Cerebellar cortex (tissue), 1 donor: ENCODE results near the gene CENPK.
"Not testable (repeated sequence)": the region's sequence is repeated elsewhere in the genome, so short reads cannot be mapped to it uniquely, and the experiment has no call there.

ENCODE experiments used
- DNase-seq: peaks from one replicate; pipeline ENCODE4 v3.0.0-alpha.2; 2015; ENCODE audit warnings: low spot score

CENPK gene

GRCh38 chr5:65562731-65563701, at the start of gene CENPK, which contains the start of gene PPWD1:
TSS of gene CENPK (minus strand) at chr5:65563168. CDS start at chr5:65554907, 8,261 bp downstream.
TSS of gene PPWD1 (plus strand) at chr5:65563296. CDS start at chr5:65563311, 15 bp downstream.
- DNase-seq = peak; percentile 97

- no peak for DNase-seq
Observed at GRCh38 chr5:65612298-65612907, 49.4 kb upstream of the CENPK start.

GRCh38 chr5:65611524-65611923, 48.6 kb upstream of the CENPK start:
- no peak for DNase-seq

GRCh38 chr5:65601761-65602160, 38.8 kb upstream of the CENPK start:
- DNase-seq = not testable (repeated sequence)

- no peak for DNase-seq
Observed at GRCh38 chr5:65588694-65589093, 25.7 kb upstream of the CENPK start.

GRCh38 chr5:65577141-65577540, 14.2 kb upstream of the CENPK start:
- no peak for DNase-seq

GRCh38 chr5:65570598-65571226, 7.7 kb upstream of the CENPK start:
- DNase-seq = no peak

- no peak for DNase-seq
Observed at GRCh38 chr5:65566505-65566904, 3.5 kb upstream of the CENPK start.

- DNase-seq = no peak
Observed at GRCh38 chr5:65563777-65564176, 809 bp upstream of the CENPK start.

GRCh38 chr5:65556718-65557117, 6.2 kb downstream of the CENPK start:
- DNase-seq = no peak

GRCh38 chr5:65556181-65556580, 6.8 kb downstream of the CENPK start:
- no peak for DNase-seq

- no peak for DNase-seq
Observed at GRCh38 chr5:65555287-65555686, 7.7 kb downstream of the CENPK start.

GRCh38 chr5:65553941-65554340, 9.0 kb downstream of the CENPK start:
- no peak for DNase-seq

GRCh38 chr5:65548281-65548680, 14.7 kb downstream of the CENPK start:
- DNase-seq = no peak

- DNase-seq = no peak
Observed at GRCh38 chr5:65546141-65546540, 16.8 kb downstream of the CENPK start.

GRCh38 chr5:65544473-65544872, 18.5 kb downstream of the CENPK start:
- DNase-seq = no peak

GRCh38 chr5:65539827-65540226, 23.1 kb downstream of the CENPK start:
- DNase-seq = no peak

- DNase-seq = no peak
Observed at GRCh38 chr5:65535529-65535987, 27.4 kb downstream of the CENPK start.

GRCh38 chr5:65530904-65531303, 32.1 kb downstream of the CENPK start:
- DNase-seq = no peak

GRCh38 chr5:65525726-65526125, 37.2 kb downstream of the CENPK start:
- DNase-seq = no peak

- DNase-seq = no peak
Observed at GRCh38 chr5:65512170-65512937, 50.6 kb downstream of the CENPK start.

GRCh38 chr5:65508978-65509377, 54.0 kb downstream of the CENPK start:
- no peak for DNase-seq
